A549 (cell line): Measurements from ENCODE around the gene DPM1. TPM values are rescaled to one million over a fixed set of nuclear protein-coding genes. Genes with fewer than 3 reads are reported as not detected.

Experiments used
- ATAC-seq, 2 experiments: fragments of 200-7000 bp in 1 of 2; fragments of >200 bp in 1 of 2; cut with Nextera tagmentation in 1 of 2; cut with Tn5 transposase in 1 of 2; 3 replicates each; pipeline versions ENCODE4 v1.8.0 to v1.9.1; 2018 to 2020; ENCODE audit warnings: mild to moderate bottlenecking in 1 of 2, moderate library complexity in 1 of 2
- CTCF ChIA-PET: fragments of 300-600 bp; sonication (Branson Sonifier 250); formaldehyde crosslinking; extraction: SDS; loops from one replicate; lab custom pipeline; 2021; ENCODE audit warnings: antibody characterized with exemption, inconsistent platforms; lab: Yijun Ruan, JAX
- POLR2A ChIA-PET: fragments of 350-600 bp; formaldehyde crosslinking; extraction: SDS; loops from one replicate; lab custom pipeline; 2021; ENCODE audit warnings: antibody characterized with exemption, inconsistent platforms; lab: Yijun Ruan, JAX
- DNase-seq, 2 experiments: peaks; one replicate each; pipeline versions ENCODE4 v3.0.0 to v3.0.0-alpha.2; 2011 to 2016; ENCODE audit warnings: low read depth in 1 of 2, low spot score in 1 of 2
- FAIRE-seq: peaks from 2 replicates; lab custom pipeline; 2011; peaks lifted over from hg19 to GRCh38; lab: Jason Lieb, UNC
- H3K27ac ChIP-seq, 2 experiments: fragments of >200 bp; sonication (Bioruptor Twin); formaldehyde crosslinking; 3 replicates each; pipeline ENCODE4 v1.5.1; 2016 to 2017
- H3K4me1 ChIP-seq: fragments of >200 bp; sonication (Bioruptor Twin); formaldehyde crosslinking; 3 replicates; pipeline ENCODE4 v1.6.1; 2016
- H3K4me2 ChIP-seq: fragments of >200 bp; sonication (Bioruptor Twin); formaldehyde crosslinking; 3 replicates; pipeline ENCODE4 v1.6.1; 2016
- H3K4me3 ChIP-seq: fragments of >200 bp; sonication (Bioruptor Twin); formaldehyde crosslinking; 3 replicates; pipeline ENCODE4 v1.5.1; 2016
- H3K9me3 ChIP-seq: fragments of >200 bp; sonication (Bioruptor Twin); formaldehyde crosslinking; 3 replicates; pipeline ENCODE4 v1.6.1; 2016
- BCL3 ChIP-seq: fragments of >200 bp; sonication (Bioruptor Twin); formaldehyde crosslinking; IDR thresholded peaks from 3 replicates; pipeline ENCODE4 v1.6.1; 2016
- BHLHE40 ChIP-seq: IDR thresholded peaks from 2 replicates; pipeline ENCODE4 v1.6.1; 2012; ENCODE audit warnings: low read depth, low read length, inconsistent platforms
- CBX2 ChIP-seq: fragments of 200-600 bp; sonication (generic); IDR thresholded peaks from 2 replicates; pipeline ENCODE4 v1.6.1; 2016; ENCODE audit warnings: low read depth, mild to moderate bottlenecking, borderline replicate concordance
- CBX8 ChIP-seq: fragments of 200-600 bp; sonication (generic); IDR thresholded peaks from 2 replicates; pipeline ENCODE4 v1.6.1; 2016
- CHD4 ChIP-seq: fragments of 200-600 bp; sonication (generic); IDR thresholded peaks from 2 replicates; pipeline ENCODE4 v1.6.1; 2016; ENCODE audit warnings: antibody characterized with exemption, mild to moderate bottlenecking, borderline replicate concordance
- CTCF ChIP-seq: fragments of >200 bp; sonication (Bioruptor Twin); formaldehyde crosslinking; IDR thresholded peaks from 3 replicates; pipeline ENCODE4 v1.5.1; 2016
- FOSL2 ChIP-seq, 2 experiments: fragments of 450-650 bp in 1 of 2; fragments of >200 bp in 1 of 2; sonication (Bioruptor Twin) in 1 of 2; formaldehyde crosslinking; IDR thresholded peaks; 2 replicates each; pipeline versions ENCODE4 v1.5.0 to v1.6.1; 2016 to 2020; ENCODE audit warnings: mild to moderate bottlenecking in 1 of 2, moderate library complexity in 1 of 2
- HDAC2 ChIP-seq: fragments of 200-600 bp; sonication (generic); IDR thresholded peaks from 2 replicates; pipeline ENCODE4 v1.6.1; 2016
- HOXB13 ChIP-seq: fragments of 250-450 bp; sonication (Bioruptor Pico); IDR thresholded peaks from 2 replicates; pipeline ENCODE4 v1.5.0; 2020; ENCODE audit warnings: low read depth, mild to moderate bottlenecking, moderate library complexity
- HOXB5 ChIP-seq: fragments of 250-450 bp; sonication (Bioruptor Pico); IDR thresholded peaks from 2 replicates; pipeline ENCODE4 v1.5.0; 2020; ENCODE audit warnings: mild to moderate bottlenecking, moderate library complexity
- MAX ChIP-seq: IDR thresholded peaks from 2 replicates; pipeline ENCODE4 v1.6.1; 2012
- NFE2L2 ChIP-seq: fragments of 150-350 bp; conservative IDR thresholded peaks from 2 replicates; pipeline ENCODE4 v1.6.1; 2014; ENCODE audit warnings: low read length
- PHF8 ChIP-seq: fragments of 200-600 bp; sonication (generic); IDR thresholded peaks from 2 replicates; pipeline ENCODE4 v1.6.1; 2016; ENCODE audit warnings: low read depth, mild to moderate bottlenecking, antibody characterized with exemption, moderate library complexity, borderline replicate concordance
- POLR2A ChIP-seq: IDR thresholded peaks from 2 replicates; pipeline ENCODE4 v1.6.1; 2012; ENCODE audit warnings: mild to moderate bottlenecking, low read length
- TFCP2L1 ChIP-seq: fragments of 250-450 bp; sonication (Bioruptor Pico); IDR thresholded peaks from 2 replicates; pipeline ENCODE4 v1.5.0; 2021; ENCODE audit warnings: mild to moderate bottlenecking
- ZFP36 ChIP-seq: fragments of 450-650 bp; IDR thresholded peaks from 2 replicates; pipeline ENCODE4 v1.6.1; 2014; ENCODE audit warnings: borderline replicate concordance; ENCODE audit not compliant: partially characterized antibody
- ZNF302 ChIP-seq: fragments of 250-450 bp; sonication (Bioruptor Pico); IDR thresholded peaks from 2 replicates; pipeline ENCODE4 v1.9.0; 2021; ENCODE audit warnings: inconsistent platforms, mild to moderate bottlenecking, moderate library complexity
- ZSCAN20 ChIP-seq: fragments of 250-450 bp; sonication (Bioruptor Pico); IDR thresholded peaks from 2 replicates; pipeline ENCODE4 v1.8.0; 2022; ENCODE audit warnings: mild to moderate bottlenecking, moderate library complexity
- WGBS: methylation state at CpG from one replicate; pipeline ENCODE4 v1.1.6; 2017; ENCODE audit errors: missing lambda C conversion rate; 5-methylcytosine and 5-hydroxymethylcytosine counted together
- polyA plus RNA-seq, 4 experiments: library from polyadenylated mRNA; depleted of rRNA in 3 of 4; stranded (reverse); fragments of >200 nt; fragmentation: RNase III in 1 of 4; extraction: RNeasy Plus Mini Kit Qiagen cat#74134 plus additional on column Dnase treatment in 1 of 4; gene quantifications; 2 replicates in 3 of 4; 3 replicates in 1 of 4; pipeline ENCODE4 v1.2.3, GENCODE V29; 2011 to 2017

The DPM1 gene
- polyA plus RNA-seq, 2 of the 4 experiments (the other 2 are of a cell fraction): 104 to 106 TPM

- TF ChIP-seq ZFP36: no peak
Measured at GRCh38 chr20:50893620-50894019, 64.7 kb downstream of the DPM1 start (continued).

GRCh38 chr20:50892394-50892793 lies 65.9 kb downstream of the DPM1 start:
- ATAC-seq: no peak
- 94% methylated on average over 8 of the region's 8 CpGs for WGBS
- FAIRE-seq: no peak

GRCh38 chr20:50891138-50891537 lies 67.2 kb downstream of the DPM1 start:
- CTCF ChIA-PET: interaction anchor here (0.8 to 4.1 kb wide), 5 partner anchors 10 to 103 kb away, joined by 3 to 13 read pairs (median 4); partner anchors contain the start of gene ADNP
- 76% methylated on average over 5 of the region's 5 CpGs for WGBS
- Histone ChIP-seq H3K27ac (no peak overlapping the region), H3K4me2 (no peak overlapping the region), H3K9me3 (no peaks in the 10 kb centered on the region), H3K4me1 (peaks cover 10% of the 10 kb centered on the region), H3K4me3 (no peak overlapping the region)
- no peak for DNase-seq
- peak in 1 of 2 experiments; percentile 19; a peak in 3 of 6 replicates for ATAC-seq
- FAIRE-seq: no peak
- POLR2A ChIA-PET: no interaction called here
- TF ChIP-seq ZNF302 (CRISPR knock-in tag): no peak
- TF ChIP-seq FOSL2 (IDR thresholded peaks at IDR 0.05): no peak
- peak; percentile 37; the same call in 1 of the 2 replicates for TF ChIP-seq FOSL2 (CRISPR knock-in tag; IDR thresholded peaks at IDR 0.05)

More at GRCh38 chr20:50892394-50892793, 65.9 kb downstream of the DPM1 start:
- H3K4me1 ChIP-seq: peaks cover 10% of the 10 kb centered on the region
- no peaks in the 10 kb centered on the region for H3K9me3 ChIP-seq
- TF ChIP-seq CBX2 (no peak), CBX8 (no peak), NFE2L2 (no peak), MAX (no peak), TFCP2L1 (CRISPR knock-in tag) (no peak), ZSCAN20 (CRISPR knock-in tag) (no peak), CTCF (no peak), HDAC2 (no peak), CHD4 (no peak), PHF8 (no peak), HOXB5 (no peak), BCL3 (no peak)
- no peak overlapping the region for H3K27ac ChIP-seq
- DNase-seq: no peak
- ChIA-PET CTCF (interaction anchor here (1.5 to 4.1 kb wide), 4 partner anchors 37 to 98 kb away, joined by 3 to 13 read pairs (median 4); partner anchors contain the start of genes ADNP and BCAS4), POLR2A (no interaction called here)
- H3K4me3 ChIP-seq: no peak overlapping the region
- no peak overlapping the region for H3K4me2 ChIP-seq

- no peaks in the 10 kb centered on the region for H3K9me3 ChIP-seq
- H3K4me2 ChIP-seq: no peak overlapping the region
- DNase-seq: no peak
- ChIA-PET CTCF (interaction anchor here (0.5 to 1.9 kb wide), 4 partner anchors 11 to 93 kb away, joined by 3 to 6 read pairs (median 4); partner anchors contain the start of gene BCAS4), POLR2A (no interaction called here)
- FAIRE-seq: no peak
- no peak overlapping the region for H3K4me3 ChIP-seq
- no peaks in the 10 kb centered on the region for H3K4me1 ChIP-seq
- 93% methylated on average over 3 of the region's 3 CpGs for WGBS
- TF ChIP-seq HOXB13 (CRISPR knock-in tag) (no peak), BCL3 (no peak), POLR2A (no peak), BHLHE40 (no peak)
- ATAC-seq: no peak
- no peak overlapping the region for H3K27ac ChIP-seq
Measured at GRCh38 chr20:50887576-50887975, 70.8 kb downstream of the DPM1 start.
